HUES6 (cell line): Measurements from ENCODE around the gene ZNF569.
"Not testable (repeated sequence)": the region's sequence is repeated elsewhere in the genome, so short reads cannot be mapped to it uniquely, and the experiment has no call there.

Source experiments
- H3K27ac ChIP-seq: 2 replicates; pipeline ENCODE4 v1.7.0; 2013; ENCODE audit warnings: low read depth, mild to moderate bottlenecking, low read length, inconsistent platforms
- H3K27me3 ChIP-seq: 2 replicates; pipeline ENCODE4 v1.6.1; 2013; ENCODE audit warnings: low read length; ENCODE audit not compliant: control insufficient read depth, insufficient read depth
- H3K36me3 ChIP-seq: 2 replicates; pipeline ENCODE4 v1.6.1; 2013; ENCODE audit warnings: low read length; ENCODE audit not compliant: control insufficient read depth, insufficient read depth
- H3K4me1 ChIP-seq: 2 replicates; pipeline ENCODE4 v1.6.1; 2013; ENCODE audit warnings: low read length; ENCODE audit not compliant: control insufficient read depth, insufficient read depth
- H3K4me3 ChIP-seq: 2 replicates; pipeline ENCODE4 v1.5.1; 2013; ENCODE audit warnings: low read depth, low read length
- H3K9ac ChIP-seq: one replicate; pipeline ENCODE4 v1.6.1; 2013; ENCODE audit warnings: mild to moderate bottlenecking, low read length
- H3K9me3 ChIP-seq: 2 replicates; pipeline ENCODE4 v1.6.1; 2013; ENCODE audit warnings: low read depth, low read length; ENCODE audit not compliant: control insufficient read depth, insufficient read depth

Gene ZNF569

GRCh38 chr19:37391399-37391798 is 75.8 kb downstream of the ZNF569 start:
- H3K4me3 ChIP-seq, H3K4me1 ChIP-seq, H3K9ac ChIP-seq, H3K27ac ChIP-seq, H3K27me3 ChIP-seq: not testable (repeated sequence)
- H3K36me3 ChIP-seq: peaks cover 32% of the 10 kb centered on the region
- H3K9me3 ChIP-seq: peaks cover 69% of the 10 kb centered on the region

DNA sequence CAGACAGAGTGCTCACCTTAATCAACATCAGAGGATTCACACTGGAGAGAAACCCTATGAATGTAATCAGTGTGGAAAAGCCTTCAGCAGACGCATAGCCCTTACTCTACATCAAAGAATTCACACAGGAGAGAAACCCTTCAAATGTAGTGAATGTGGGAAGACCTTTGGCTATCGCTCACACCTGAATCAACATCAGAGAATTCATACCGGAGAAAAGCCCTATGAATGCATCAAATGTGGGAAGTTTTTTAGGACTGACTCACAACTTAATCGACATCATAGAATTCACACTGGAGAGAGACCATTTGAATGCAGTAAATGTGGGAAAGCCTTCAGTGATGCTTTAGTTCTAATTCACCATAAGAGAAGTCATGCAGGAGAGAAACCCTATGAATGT is 78.0 kb downstream of the ZNF569 start:
- no peaks in the 10 kb centered on the region for H3K4me1 ChIP-seq
- no peak overlapping the region for H3K4me3 ChIP-seq
- H3K9me3 ChIP-seq: peaks cover 74% of the 10 kb centered on the region
- H3K27me3 ChIP-seq: no peaks in the 10 kb centered on the region
- H3K9ac ChIP-seq: no peak overlapping the region
- H3K27ac ChIP-seq: no peak overlapping the region
- peaks cover 45% of the 10 kb centered on the region for H3K36me3 ChIP-seq

DNA sequence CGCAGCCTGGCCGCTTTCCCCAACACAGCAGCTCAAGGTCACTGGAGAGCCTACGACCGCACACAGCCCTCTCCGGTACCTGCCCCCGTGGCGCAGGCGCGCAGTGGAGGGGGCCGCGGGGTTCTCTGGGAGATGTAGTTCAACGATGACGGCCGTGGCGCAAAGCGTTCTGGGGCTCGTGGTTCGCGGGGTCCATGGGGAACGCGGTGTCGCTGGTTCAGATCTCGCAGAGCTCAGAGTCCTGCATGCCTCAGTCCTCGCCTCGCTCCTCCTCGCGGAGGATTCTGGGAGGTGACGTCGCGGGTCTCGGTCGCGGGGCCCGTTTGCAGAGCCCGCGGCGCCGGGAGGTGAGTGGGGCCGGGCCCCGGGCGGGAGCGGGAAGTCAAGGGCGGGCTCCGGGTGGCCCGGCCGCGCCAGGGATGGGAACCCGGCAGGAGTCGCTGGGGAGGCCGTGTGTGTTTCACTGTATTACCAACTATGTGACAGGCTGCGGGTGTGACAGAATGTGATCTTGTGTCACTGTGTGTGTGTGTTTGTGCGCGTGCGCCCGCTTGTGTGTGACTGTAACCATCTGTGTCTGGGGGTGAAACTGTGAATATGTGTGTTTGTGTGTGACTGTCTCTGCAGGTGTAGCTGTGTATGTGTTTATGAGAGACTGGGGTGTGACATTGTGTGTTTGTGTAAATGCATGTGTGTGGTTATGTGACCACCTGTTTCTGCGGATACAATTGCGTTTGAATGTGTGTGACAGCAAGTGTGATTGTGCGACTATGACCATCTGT is 96.2 kb downstream of the ZNF569 start, which contains the start of gene ZNF527:
TSS of gene ZNF527 (plus strand) at position 220 of the 782 bp plus-strand sequence. CDS start 3,100 bp downstream, outside the sequence.
- Histone ChIP-seq H3K9ac (peak within 1 kb of the TSS; percentile 74), H3K27me3 (no peaks in the 10 kb centered on the region), H3K4me3 (peak within 1 kb of the TSS; percentile 84), H3K4me1 (0 out of 2 replicates have a peak, but pooled peaks cover 3% of the 10 kb centered on the region), H3K27ac (no peak within 1 kb of the TSS), H3K36me3 (peaks cover 16% of the 10 kb centered on the region), H3K9me3 (peaks cover 5% of the 10 kb centered on the region; the same call in 1 of the 2 replicates)

DNA sequence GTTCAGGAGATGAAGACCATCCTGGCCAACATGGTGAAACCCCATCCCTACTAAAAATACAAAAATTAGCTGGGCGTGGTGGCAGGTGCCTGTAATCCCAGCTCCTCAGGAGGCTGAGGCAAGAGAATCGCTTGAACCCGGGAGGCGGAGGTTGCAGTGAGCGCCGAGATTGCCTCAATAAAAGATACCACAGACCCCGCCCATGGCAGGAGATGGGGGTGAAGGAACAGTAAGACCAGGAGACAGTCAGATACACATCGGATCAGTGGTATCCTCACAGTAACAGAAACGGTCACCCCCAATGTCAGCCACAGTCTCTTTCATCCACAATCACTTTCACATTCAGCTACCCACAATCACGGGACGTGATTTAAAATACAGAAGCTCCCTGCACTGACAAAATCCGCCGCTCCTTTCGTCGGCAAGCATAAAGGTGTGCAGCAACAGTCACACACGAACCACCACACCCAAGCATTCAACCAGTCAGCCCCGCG is 96.8 kb downstream of the ZNF569 start:
- peak overlapping the region; percentile 63 for H3K9ac ChIP-seq
- peak overlapping the region; percentile 84 for H3K4me3 ChIP-seq
- not testable (repeated sequence) for H3K27me3 ChIP-seq, H3K27ac ChIP-seq, H3K9me3 ChIP-seq, H3K4me1 ChIP-seq
- H3K36me3 ChIP-seq: peaks cover 11% of the 10 kb centered on the region

DNA sequence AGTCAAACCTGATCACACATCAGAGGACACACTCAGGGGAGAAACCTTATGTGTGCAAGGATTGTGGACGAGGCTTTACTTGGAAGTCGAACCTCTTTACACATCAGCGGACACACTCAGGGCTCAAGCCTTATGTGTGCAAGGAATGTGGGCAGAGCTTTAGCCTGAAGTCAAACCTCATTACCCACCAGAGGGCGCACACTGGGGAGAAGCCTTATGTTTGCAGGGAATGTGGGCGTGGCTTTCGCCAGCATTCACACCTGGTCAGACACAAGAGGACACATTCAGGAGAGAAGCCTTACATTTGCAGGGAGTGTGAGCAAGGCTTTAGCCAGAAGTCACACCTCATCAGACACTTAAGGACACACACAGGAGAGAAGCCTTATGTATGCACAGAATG is 104.5 kb downstream of the ZNF569 start:
- Histone ChIP-seq H3K4me3 (no peak overlapping the region), H3K9ac (no peak overlapping the region), H3K27me3 (no peaks in the 10 kb centered on the region), H3K4me1 (no peaks in the 10 kb centered on the region), H3K9me3 (peaks cover 35% of the 10 kb centered on the region), H3K36me3 (peaks cover 58% of the 10 kb centered on the region), H3K27ac (no peak overlapping the region)

GRCh38 chr19:37361994-37362393 is 105.2 kb downstream of the ZNF569 start:
- Histone ChIP-seq H3K9ac (no peak overlapping the region), H3K27me3 (no peaks in the 10 kb centered on the region), H3K4me1 (no peaks in the 10 kb centered on the region), H3K27ac (no peak overlapping the region), H3K36me3 (peaks cover 63% of the 10 kb centered on the region), H3K9me3 (peaks cover 35% of the 10 kb centered on the region), H3K4me3 (no peak overlapping the region)
